ENCODE results near the gene TSPAN9.

The TSPAN9 gene

DNA sequence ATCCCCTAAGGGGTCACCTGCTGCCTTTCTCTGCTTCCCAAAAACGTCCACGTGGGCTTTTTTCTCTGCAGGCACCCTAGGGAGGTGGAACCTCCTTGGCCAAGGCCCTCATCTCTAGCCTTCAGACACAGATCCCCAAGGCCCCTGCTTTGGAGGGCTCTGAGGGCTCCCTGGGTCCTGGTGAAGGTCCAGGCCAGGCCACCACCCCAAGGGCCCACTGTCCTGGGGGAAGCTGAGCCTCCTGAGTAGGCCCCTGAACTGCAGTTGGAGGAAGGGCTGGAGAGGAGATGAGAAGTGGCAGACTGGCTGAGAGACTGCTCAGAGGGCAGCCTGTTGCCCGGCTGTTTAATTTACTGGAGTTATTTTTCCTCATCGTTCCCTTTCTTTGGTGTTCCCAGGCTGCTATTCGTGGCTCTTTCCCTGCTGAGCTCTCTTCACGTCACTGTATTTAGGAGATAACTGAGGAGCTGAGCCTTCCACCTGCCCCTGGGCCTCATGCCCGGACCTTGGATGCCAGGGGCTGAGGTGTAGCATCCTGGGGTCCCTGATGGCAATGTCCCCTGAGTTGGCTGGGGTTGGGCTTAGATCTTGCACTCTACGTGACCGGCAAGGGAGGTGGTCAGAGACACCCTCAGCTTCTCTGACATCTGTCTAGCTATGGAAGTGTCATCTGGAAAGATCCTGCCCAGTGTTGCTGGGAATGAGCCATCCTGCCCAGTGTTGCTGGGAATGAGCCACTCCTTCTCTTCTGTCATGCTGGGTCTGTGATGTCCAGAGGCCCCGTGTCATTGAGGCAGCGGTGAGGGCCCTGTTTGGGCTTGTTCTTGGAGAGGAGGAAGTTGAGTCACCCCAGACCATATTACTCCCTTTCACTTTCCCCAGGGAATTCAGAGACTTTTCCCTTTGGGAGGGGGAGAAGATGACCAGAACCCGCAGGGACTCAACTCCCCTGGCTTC, 139.8 kb downstream of the TSPAN9 start:
- TF ChIP-seq, protein P1, sequence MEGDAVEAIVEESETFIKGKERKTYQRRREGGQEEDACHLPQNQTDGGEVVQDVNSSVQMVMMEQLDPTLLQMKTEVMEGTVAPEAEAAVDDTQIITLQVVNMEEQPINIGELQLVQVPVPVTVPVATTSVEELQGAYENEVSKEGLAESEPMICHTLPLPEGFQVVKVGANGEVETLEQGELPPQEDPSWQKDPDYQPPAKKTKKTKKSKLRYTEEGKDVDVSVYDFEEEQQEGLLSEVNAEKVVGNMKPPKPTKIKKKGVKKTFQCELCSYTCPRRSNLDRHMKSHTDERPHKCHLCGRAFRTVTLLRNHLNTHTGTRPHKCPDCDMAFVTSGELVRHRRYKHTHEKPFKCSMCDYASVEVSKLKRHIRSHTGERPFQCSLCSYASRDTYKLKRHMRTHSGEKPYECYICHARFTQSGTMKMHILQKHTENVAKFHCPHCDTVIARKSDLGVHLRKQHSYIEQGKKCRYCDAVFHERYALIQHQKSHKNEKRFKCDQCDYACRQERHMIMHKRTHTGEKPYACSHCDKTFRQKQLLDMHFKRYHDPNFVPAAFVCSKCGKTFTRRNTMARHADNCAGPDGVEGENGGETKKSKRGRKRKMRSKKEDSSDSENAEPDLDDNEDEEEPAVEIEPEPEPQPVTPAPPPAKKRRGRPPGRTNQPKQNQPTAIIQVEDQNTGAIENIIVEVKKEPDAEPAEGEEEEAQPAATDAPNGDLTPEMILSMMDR (IDR thresholded peaks at IDR 0.05; ENCODE audit: borderline replicate concordance, insufficient read depth, low read depth, low read length) = no peak
- no peak overlapping the region for H3K4me3 ChIP-seq (ENCODE audit: low read depth, low read length)

DNA sequence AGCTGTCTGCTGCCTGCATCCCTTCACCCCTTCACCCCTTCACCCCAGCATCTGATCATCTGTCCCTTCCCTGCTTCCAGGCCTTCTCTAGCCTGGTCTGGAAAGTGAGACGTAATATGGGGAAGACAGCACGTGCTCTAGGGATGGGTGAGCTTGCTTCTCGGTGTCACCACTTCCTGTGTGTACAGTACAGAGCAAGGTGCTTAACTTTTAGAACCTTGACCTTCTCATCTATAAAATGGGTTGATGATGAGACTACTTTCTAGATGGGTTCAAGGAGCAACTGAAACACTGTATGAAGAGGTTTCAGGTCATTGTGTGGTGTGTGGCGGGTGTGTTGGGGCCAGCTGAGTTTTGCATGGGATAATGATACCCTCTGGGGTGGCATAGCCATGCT, 140.5 kb downstream of the TSPAN9 start:
- no peak overlapping the region for H3K4me3 ChIP-seq (ENCODE audit: low read depth, low read length)
- TF ChIP-seq, protein P1 (IDR thresholded peaks at IDR 0.05; ENCODE audit: borderline replicate concordance, insufficient read depth, low read depth, low read length) = no peak

DNA sequence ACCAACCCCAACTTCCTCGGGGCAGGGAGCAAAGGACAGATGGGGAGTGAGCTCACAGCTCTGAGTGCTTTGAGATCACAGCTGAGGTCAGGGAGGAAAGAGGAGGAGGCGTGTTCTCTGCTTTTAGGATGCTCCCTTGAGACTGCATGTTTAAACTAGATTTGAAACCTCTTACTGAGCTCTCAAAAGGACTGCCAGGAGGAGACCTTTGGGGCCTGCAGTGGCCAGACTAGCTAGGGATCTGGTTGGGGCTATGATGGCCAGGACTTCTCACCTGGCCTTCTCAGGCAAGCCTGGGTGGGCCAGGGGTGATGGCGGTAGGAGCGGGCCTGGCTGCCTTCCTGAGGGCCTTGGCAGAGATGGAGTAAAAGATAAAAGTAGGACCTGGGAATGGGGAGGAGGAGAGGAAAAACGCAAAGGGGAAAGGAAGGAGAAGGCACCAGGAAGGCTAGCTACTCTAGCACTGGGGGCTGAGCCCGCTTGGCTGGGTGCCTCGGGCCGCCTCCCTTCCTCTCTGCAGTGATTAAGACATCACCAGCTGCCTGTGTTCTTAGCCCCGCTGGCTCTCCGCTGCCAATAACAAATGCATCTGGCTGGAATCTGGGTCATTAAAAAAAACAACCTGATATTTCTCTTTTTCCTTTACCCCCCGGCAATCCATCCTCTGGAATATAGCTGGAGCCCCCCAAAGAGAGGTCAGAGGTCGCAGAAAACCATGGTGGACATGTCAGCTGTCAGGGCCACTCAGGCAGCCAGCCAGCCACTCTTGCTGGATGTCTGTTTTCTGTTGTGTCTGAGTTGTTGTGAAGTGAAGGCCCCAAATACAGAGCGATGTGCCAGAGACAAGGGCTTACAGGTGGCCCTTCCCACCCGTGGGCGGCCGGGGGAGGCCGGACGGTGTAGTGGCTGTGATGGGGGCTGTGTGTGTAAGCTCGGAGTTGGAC, 141.3 kb downstream of the TSPAN9 start:
- TF ChIP-seq, protein P1 (IDR thresholded peaks at IDR 0.05; ENCODE audit: borderline replicate concordance, insufficient read depth, low read depth, low read length) = no peak
- no peak overlapping the region for H3K4me3 ChIP-seq (ENCODE audit: low read depth, low read length)

DNA sequence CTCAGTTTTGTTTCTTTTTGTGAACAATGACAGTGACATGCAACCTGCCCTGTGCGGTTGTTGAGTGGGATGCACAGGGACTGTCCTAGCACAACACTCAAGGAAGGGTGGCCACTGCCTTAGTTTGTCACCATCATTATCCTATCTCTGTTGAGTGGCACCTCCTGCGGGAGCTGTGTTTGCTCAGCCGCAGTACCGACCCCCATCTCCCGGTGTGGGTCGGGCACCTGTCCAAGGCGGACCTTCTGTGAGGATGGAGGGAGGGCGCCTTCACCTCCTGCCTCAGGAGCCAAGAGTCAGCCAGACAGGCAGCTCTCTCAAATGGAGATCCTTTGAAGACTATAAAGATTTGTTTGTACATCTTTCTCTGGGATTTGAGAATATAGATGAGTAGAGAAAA, 142.1 kb downstream of the TSPAN9 start:
- TF ChIP-seq, protein P1 (IDR thresholded peaks at IDR 0.05; ENCODE audit: borderline replicate concordance, insufficient read depth, low read depth, low read length) = no peak

DNA sequence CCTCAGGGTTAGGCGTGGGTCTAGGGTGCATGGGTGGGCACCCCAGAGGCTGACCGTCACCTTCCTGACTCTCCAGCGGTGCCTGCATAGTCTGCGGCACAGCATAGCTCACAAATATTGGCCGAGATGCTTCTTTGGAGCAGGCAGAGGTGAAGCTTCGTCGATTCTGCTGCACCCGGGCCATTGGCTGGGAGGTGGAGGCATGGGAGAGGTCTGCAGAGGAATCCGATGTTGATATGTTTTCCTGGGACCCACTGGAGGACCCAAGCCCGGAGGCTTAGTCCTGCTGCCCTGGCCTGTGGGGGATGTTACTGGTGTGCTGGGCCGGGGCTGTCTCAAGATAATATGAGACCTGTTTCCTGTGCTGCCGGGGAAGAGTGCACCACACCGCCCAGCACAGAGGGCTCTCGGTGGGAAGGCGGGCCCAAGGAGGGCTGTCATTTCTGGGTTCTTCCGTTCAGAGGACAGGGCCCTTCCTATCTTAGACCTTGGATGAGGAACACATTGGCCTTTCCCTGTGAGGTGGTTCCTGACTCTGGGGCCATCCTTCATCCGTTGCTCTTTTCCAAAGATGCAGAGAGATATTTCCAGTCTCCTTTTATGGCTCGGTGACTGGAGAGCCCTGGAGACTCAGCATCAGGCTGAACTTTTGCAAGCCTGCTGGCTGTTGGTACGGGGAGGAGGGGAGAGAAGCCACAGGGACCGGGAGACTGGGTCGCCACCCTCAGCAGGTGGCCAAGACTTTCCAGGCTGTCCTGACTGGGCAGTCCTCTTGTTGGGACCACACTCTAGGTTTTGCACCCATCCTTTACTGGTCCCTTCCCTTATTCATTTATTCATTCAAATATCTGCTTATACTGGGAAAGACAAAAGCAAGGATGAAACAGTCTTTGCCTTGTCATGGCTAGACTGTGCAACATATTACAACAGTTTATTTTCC, 143.5 kb downstream of the TSPAN9 start:
- no peak overlapping the region for H3K4me3 ChIP-seq (ENCODE audit: low read depth, low read length)
- TF ChIP-seq, protein P1 (IDR thresholded peaks at IDR 0.05; ENCODE audit: borderline replicate concordance, insufficient read depth, low read depth, low read length) = no peak

More for the DNA sequence above, 142.1 kb downstream of the TSPAN9 start:
- no peak overlapping the region for H3K4me3 ChIP-seq (ENCODE audit: low read depth, low read length)

DNA sequence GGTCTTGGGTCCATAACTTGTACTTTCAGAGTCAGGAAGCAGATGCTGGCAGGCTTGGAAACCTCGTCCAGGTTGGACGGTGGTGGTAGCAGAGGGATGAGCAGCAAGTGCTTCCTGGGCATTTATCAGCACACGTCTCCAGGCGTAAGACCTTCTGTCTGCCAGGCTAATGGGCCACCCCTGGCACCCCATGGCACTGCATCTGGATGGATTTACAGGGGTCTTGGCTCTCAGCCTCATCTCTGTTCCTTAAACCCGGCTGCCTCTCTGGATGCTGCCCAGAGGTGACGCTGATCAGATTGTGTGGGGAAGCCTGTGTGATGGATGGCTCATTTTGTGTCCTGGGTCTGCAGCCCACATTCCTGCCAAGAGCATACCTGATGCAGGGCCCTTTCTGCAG, 145.1 kb downstream of the TSPAN9 start:
- no peak overlapping the region for H3K4me3 ChIP-seq (ENCODE audit: low read depth, low read length)
- TF ChIP-seq, protein P1 (IDR thresholded peaks at IDR 0.05; ENCODE audit: borderline replicate concordance, insufficient read depth, low read depth, low read length) = no peak
